IPS-18c (cell line): Measurements from ENCODE around the gene TMEM129.

Source experiments
- H3K4me3 ChIP-seq: 2 replicates; pipeline ENCODE4 v1.7.0; 2013; ENCODE audit warnings: low read depth, mild to moderate bottlenecking, low read length, moderate library complexity; ENCODE audit not compliant: insufficient read depth
- H3K9me3 ChIP-seq: one replicate; pipeline ENCODE4 v1.6.1; 2013; ENCODE audit warnings: mild to moderate bottlenecking, low read length, moderate library complexity; ENCODE audit not compliant: control insufficient read depth, insufficient read depth

The TMEM129 gene, protein sequence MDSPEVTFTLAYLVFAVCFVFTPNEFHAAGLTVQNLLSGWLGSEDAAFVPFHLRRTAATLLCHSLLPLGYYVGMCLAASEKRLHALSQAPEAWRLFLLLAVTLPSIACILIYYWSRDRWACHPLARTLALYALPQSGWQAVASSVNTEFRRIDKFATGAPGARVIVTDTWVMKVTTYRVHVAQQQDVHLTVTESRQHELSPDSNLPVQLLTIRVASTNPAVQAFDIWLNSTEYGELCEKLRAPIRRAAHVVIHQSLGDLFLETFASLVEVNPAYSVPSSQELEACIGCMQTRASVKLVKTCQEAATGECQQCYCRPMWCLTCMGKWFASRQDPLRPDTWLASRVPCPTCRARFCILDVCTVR

DNA sequence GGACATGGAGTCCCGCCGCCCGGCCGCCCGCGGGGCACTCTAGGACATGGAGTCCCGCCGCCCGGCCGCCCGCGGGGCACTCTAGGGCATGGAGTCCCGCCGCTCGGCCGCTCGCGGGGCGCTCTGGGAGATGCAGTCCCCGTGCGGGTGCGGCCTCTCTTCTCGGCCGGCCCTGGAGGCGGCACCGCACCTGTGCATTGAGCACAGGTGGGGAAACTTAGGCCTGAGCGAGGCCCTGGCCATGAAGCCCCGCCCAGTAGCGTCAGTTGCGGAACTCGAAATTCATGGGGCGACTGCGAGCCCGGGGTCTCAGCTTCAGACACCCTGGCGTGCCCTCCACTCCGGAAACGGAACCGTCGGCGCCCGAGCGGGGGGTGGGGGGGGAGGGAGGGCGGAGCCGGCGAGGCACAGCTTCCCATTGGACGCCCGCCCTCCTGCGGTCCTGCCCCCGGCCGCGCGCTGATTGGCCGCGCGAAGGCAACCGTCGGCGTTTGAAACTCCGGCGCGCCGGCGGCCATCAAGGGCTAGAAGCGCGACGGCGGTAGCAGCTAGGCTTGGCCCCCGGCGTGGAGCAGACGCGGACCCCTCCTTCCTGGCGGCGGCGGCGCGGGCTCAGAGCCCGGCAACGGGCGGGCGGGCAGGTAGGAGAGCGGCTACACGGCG, at the start of gene TMEM129, which contains the start of gene TACC3:
TSS of gene TMEM129 (minus strand) at position 321 of the 663 bp plus-strand sequence. CDS start 486 bp downstream, outside the sequence.
TSS of gene TACC3 (plus strand) at position 519 of the 663 bp plus-strand sequence. CDS start 1,901 bp downstream, outside the sequence.
- H3K4me3 ChIP-seq: peak within 1 kb of the TSS; percentile 95

DNA sequence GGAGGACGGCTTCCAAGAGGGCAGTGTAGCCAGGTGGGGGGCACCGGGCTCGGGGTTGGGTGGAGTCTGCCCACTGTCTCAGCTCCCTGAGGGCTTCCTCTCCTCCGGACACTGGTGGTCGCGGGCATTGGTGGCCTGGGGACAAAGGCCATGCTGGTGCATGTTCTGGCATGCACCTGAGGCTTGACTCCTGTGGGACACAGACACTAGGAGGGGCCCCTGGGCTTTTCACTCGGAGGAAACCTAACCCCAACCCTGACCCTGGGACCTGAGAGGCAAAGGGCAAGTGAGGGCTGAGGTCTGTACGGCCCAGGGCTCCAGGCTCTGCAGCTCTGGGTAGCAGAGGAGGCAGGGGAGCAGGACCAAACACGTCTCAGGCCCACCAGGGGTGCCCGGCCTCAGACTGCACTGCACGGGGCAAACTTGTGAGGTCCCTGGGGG, 49.7 kb upstream of the TMEM129 start:
- H3K9me3 ChIP-seq: no peaks in the 10 kb centered on the region
- no peak overlapping the region for H3K4me3 ChIP-seq

More for the DNA sequence above, at the start of gene TMEM129, which contains the start of gene TACC3:
- no peaks in the 10 kb centered on the region for H3K9me3 ChIP-seq

DNA sequence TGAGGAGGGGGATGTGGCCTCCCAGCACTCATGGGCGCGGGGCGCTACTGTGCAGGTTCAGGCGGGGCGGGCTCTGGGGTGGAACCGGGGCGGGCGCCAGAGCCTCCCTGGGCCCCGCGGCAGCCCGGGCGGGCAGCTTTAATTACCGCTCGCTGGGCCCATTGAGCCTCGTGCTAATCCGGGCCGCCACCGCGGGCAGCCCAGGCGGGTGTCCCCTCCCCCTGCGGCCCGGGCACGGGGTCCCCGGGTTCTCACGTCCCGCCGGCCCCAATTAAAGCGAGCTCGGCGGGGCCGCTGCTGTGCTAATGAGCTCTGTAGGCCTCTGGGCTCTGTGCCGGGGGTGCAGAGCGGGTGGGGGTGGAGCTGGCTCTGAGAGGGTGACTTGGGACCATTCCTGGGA, 49.1 kb upstream of the TMEM129 start:
- H3K9me3 ChIP-seq: no peaks in the 10 kb centered on the region
- H3K4me3 ChIP-seq: no peak overlapping the region

DNA sequence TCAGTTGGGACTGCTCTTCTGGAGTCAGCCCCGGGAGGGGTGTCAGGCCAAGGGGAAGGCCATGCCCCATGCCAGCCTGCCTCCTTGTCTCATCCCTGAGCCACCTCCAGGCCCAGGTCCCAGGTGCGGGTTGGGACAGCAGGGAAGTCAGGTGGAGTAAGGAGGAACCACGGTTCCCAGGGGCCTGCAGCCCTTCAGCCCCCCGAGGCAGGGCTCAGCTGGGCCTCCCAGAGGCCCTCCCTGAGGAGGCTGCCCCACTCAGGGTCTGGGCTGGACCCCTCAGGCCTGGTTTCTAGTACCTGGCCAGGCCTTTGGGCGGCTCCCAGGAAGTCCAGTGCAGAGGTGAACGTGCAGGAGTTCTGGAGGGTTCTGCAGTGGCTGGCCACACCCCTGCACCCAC, 48.6 kb upstream of the TMEM129 start:
- Histone ChIP-seq H3K4me3 (no peak overlapping the region), H3K9me3 (no peaks in the 10 kb centered on the region)

DNA sequence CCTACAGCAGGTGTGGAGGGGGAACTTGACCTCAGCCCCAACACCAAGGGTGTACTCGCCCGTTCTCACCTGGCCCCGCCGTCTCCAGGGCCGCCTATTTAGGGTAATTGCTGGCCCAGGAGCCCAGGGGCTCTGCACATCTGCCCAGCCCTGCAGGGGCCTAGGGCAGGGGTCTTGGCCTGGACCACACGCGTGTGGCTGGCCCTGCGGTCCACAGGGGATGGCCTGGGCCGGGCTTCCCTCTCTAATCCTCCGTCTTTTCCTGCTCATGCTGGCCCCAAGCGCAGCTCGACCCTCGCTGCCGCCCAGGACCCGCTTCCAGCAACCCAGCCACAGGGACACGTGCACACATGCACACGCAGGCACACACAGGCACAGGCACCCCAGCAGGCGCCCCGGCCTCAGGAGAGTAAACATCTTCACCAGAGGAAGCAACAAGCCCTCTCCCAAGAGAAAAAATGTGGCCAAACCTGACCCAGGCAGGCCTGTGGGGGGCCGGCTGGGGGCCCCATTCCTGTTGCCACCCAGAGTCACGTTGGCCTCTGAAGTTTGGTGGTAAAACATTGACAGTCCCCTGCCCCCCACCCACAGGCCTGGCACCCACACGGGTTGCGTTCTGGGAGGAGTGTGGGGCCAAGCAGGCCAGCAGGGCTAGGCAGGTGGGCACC, 47.4 kb upstream of the TMEM129 start:
- Histone ChIP-seq H3K4me3 (peak overlapping the region; percentile 16), H3K9me3 (no peaks in the 10 kb centered on the region)

DNA sequence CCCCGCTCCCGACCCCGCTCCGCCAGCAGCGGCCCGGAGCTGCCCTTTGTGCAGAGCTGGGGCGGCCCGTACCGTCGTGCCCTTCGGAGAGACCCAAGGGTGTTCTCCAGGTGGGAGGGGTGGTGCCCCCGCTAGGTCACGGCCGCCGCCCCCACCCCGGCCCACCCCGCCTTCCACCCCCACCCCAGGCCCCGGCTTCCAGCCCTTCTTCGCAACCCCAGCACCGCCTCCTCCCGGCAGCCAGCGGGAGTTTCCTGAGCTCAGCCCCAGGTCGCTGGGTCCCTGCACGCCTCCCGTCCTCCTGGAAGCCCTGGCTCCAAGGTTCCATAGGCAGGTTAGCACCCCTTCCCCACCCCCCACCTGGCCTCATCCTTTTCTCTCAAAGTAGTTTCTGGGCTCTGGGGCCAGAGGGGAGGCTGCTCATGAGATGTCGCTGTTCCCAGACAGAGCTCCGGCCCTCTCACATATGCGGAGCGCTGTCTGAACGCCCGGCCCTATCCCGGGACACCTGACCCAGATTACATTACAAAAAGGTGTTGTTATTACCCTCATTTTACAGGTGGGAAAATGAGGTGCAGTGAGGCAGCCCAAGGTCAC, 46.7 kb upstream of the TMEM129 start:
- no peaks in the 10 kb centered on the region for H3K9me3 ChIP-seq
- peak overlapping the region; percentile 21; the same call in 1 of the 2 replicates for H3K4me3 ChIP-seq

DNA sequence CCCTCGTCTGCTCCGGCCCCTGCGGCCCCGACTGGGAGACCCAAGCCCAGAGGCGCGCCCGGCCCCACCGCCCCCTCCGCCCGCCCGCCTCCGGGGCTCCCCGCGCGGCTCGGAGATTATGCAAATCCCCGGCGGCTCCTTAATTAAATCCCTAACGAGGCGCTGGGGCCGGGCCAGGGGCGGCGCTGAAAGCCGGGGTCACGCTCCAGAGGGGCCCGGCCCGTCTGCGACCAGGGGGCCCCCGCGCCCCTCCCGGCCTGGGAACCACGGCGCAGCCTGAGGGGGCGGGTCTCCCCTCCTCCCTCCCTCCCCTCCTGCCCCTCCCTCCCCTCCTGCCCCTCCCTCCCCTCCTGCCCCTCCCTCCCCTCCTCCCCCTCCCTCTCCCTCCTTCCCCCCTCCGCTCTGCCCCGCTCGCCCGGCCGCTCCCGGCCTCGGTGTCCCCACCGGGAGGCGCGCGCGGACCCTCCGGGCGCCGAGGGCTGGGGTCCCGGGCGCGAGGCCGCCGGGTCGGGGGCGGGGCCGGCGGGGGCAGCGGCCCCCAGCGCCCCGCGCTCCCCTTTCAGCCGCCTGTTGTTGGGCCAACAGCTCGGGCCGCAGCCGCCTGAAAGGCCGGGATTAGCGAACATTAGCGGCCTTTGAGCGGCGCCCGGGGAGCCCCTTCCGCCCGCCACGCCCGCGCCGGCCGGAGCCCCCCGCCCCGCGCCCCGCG, 46.1 kb upstream of the TMEM129 start:
- peak overlapping the region; percentile 21; the same call in 1 of the 2 replicates for H3K4me3 ChIP-seq

DNA sequence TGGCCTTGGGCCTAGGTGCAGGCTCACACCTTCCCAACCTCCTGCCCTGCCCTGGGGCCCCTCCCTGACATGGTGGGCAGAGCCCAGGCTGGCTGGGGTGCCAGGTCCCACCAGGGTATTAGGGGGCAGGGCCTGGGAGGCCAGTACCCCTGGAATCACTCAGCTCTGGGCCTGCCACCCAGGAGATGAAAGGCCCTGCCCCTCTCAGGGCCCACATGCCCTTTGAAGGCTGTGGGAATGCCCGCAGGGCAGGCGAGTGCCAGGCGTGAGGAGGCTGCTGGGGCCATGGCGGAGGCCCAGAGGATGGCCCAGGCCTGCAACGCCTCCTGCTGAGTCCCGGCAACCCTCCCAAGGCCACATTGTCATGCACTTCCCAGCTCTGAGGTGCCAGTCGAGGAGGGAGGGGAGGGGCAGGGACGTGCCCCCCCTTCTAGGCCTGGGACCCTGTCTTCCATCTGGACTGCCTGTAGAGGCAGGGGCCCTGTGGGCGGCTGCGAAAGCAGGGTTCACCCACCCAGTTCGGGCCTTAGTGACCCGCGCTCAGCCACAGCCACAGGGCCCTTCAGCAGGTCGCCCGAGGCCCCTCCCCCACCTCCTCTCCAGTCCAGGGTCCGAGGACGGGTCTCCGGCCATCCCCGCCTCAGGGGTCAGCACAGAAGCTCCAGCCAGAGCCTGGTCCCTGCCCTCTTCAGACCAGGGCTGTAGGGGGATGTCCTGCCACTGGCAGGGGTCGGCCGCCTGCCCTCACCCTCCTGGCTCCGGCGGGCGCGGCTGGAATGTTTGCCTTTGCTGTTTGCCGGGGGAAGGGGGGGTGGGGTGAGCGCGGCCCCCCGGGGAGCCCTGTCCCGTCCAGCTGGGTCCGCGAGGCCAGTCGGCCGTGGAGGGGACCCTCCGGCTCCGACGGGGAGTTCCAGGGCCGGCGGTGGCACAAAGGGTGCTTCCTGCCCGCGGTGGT, 45.3 kb upstream of the TMEM129 start:
- H3K4me3 ChIP-seq: peak overlapping the region; percentile 20

More for the DNA sequence above, 46.1 kb upstream of the TMEM129 start:
- no peaks in the 10 kb centered on the region for H3K9me3 ChIP-seq

DNA sequence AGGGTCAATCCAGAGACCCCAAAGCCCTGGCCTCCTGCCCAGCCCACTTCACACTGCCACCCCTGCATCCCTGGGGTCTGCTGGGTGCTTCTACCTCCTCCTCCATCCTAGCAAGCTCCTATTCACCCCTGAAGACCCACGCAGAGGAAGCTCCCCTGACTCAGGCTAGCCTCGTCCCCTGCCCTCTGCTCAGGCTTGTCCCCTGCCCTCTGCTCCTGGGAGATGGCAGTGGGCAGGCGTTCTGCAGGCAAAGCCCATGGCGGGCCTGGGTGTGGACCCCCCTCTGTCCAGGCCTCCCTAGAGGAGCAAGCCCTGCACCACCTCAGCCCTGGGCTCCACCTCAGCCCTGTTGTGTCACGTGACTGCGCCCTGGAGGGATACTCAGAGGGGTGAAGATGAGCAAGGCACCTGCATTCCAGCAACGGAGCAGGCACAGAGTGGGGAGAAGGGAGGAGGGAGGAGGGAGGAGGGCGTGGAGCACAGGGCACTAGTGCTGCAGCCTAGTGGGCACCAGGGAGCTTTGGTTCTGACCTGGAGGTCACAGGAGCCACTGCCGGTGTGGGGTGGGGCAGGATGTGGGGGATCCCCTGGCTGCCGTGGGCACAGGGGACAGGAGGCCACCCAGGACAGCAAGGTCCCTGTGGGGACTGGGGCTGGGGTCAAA, 44.4 kb upstream of the TMEM129 start:
- 0 out of 2 replicates have a peak overlapping the region, but pooled peaks have one; percentile 20 for H3K4me3 ChIP-seq

More for the DNA sequence above, 45.3 kb upstream of the TMEM129 start:
- H3K9me3 ChIP-seq: no peaks in the 10 kb centered on the region

DNA sequence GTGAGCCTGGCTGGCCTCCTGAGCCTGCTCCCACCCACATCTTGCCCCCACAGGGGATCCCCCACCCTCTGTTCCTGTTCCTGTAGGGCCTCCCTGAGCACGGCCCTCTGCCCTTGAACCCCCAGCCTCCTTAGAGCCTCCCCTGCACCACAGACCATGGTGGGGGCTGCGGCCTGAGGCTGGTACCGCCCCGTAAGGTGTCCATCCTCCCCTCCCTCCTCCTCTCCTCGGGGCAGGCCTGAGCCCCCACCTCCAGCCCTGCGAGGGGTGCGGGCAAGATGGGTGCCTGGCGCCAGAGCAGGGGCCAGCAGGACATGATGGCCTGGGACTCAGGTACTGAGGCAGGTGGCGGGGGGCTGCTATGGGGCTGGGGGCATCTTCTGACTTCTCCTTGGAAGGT, 43.5 kb upstream of the TMEM129 start:
- H3K4me3 ChIP-seq: no peak overlapping the region
- no peaks in the 10 kb centered on the region for H3K9me3 ChIP-seq

More for the DNA sequence above, 44.4 kb upstream of the TMEM129 start:
- H3K9me3 ChIP-seq: no peaks in the 10 kb centered on the region

DNA sequence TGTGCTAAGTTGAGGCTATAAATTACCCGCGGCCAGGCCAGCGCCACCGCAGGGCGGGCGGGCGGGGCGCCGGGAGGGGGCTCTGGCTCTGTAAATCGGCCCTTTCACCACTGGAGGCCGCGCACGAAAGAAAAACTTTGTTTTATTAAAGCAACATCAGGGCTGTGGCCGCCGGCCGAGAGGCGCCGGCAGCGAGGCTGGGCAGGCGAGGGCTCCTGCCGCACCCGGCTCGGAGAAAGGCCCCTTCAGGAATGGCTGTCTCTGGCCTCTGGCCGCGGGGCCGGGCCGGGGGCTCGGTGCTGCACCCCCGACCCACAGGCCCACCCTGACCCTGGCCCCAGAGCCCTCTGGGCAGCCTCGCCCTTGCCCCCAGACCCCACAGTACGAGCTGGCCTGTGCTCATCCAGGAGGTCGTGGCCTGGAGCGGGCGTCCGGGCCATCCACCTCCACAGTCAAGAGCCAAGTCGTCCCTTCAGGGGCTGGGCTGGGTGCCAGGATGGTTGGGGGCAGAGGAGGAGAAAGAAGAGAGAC, 42.5 kb upstream of the TMEM129 start:
- Histone ChIP-seq H3K9me3 (no peaks in the 10 kb centered on the region), H3K4me3 (no peak overlapping the region)

DNA sequence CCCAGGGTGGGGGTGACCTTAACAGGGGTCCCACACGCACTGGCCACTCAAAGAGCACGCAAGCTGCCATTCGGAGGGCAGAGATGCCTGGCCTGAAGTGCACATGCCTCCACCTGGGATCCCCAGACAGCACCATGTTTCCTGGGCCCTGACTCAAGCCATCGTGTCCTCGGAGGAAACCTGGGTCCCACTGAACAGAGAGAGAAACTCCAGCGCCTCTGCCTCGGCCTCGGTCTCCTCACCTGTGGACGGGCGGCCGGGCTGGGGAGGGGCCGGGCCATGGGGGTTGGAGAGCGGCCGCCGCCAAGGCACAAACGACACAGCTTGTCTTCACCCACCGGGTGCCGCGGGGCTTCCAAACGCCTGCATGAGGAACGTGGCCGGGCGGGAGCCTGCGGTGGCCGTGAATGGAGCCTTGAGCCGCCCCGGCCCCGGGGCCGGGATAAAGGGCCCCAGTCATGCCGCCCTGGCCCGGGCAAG, 42.0 kb upstream of the TMEM129 start:
- Histone ChIP-seq H3K9me3 (no peaks in the 10 kb centered on the region), H3K4me3 (no peak overlapping the region)

DNA sequence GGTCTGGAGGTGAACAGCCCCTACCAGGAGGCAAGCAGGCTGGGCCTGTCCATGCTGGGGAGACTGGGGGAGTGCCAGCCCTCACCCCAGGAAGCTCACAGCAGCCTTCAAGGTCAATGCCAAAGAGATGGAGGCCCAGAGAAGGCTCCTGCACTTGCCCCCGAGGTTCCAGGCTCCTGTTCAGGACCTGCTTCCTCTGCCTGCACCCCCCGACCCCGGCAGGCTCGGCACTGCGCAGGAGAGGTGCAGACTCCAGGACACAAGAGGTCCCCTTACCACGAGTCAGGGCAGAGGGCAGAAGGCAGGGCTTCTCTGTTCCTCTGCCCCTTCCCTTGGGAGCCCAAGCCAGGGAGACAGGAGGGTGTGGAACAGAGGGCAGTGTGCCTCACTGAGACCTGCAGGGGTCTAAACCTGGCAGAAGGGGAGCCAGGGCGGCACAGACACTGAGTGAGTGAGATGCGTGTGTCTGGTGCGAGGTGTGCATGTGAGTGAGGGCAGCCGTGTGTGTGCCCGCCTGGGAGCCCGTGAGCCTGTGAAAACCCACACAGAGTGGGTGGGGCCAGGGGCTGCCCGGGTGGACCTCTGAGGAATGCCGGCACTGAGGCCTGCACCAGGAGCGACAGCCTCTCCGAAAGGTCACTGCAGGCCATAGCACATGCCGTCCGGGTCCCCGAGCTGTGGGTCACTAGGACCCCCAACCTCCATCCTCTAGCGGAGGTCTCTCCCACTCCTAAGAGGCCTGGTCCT, 41.3 kb upstream of the TMEM129 start:
- Histone ChIP-seq H3K9me3 (no peaks in the 10 kb centered on the region), H3K4me3 (no peak overlapping the region)

DNA sequence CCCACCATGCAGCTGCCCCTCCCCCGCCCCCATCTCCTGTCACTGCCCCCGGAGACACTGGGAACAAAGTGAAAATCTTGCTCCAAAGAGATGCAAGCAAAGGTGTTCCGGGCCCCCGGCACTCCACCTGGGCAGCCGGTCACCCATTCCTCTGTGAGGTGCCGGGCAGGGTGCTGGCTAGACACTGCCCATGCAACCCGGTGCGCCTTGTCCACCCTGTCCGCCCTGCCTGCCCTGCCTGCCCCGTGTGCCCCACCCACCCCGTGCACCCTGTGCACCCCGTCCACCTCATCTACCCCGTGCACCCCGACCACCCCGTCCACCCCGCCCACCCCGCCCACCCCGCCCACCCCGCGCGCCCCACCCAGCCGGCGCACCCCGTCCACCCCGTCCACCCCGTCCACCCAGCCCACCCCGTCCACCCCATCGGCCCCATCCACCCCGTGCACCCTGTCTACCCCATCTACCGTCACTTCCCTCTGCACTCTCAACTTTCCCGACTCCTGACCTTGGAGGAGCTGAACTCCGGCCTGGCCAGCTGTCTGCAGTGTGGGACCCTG, 40.1 kb upstream of the TMEM129 start:
- Histone ChIP-seq H3K4me3 (no peak overlapping the region), H3K9me3 (no peaks in the 10 kb centered on the region)
